ENCODE data around the gene SLC6A4. TPM values are rescaled to one million over a fixed set of nuclear protein-coding genes. Genes with fewer than 3 reads are reported as not detected.

Gene SLC6A4
- total RNA-seq, 1 donor from 2014 or later: 72.9 TPM

GRCh38 chr17:30239089-30239462, 3.6 kb upstream of the SLC6A4 start:
- peak; percentile 6 for ATAC-seq
- peaks cover 35% of the 10 kb centered on the region for H3K27me3 ChIP-seq
- no peak for DNase-seq
- no peak overlapping the region for H3K4me3 ChIP-seq
- no peaks in the 10 kb centered on the region for H3K36me3 ChIP-seq
- H3K27ac ChIP-seq: no peak overlapping the region
- intact Hi-C loops (cut with DNase I): no loop called here
- TF ChIP-seq CTCF (IDR thresholded peaks at IDR 0.05): no peak
- H3K4me1 ChIP-seq: peaks cover 23% of the 10 kb centered on the region
- no peaks in the 10 kb centered on the region for H3K9me3 ChIP-seq

- no peaks in the 10 kb centered on the region for H3K36me3 ChIP-seq
- peak; percentile 34 for ATAC-seq
- H3K9me3 ChIP-seq: no peaks in the 10 kb centered on the region
- DNase-seq: peak; percentile 72
- H3K27me3 ChIP-seq: peaks cover 35% of the 10 kb centered on the region
- intact Hi-C loops (cut with DNase I): no loop called here
- peak overlapping the region; percentile 4 for H3K27ac ChIP-seq
- peak overlapping the region; percentile 23 for H3K4me3 ChIP-seq
- peaks cover 23% of the 10 kb centered on the region for H3K4me1 ChIP-seq
- no peak for TF ChIP-seq CTCF (IDR thresholded peaks at IDR 0.05)
These were observed 3.0 kb upstream of the SLC6A4 start for GRCh38 chr17:30238387-30239088.

GRCh38 chr17:30238003-30238344, 2.5 kb upstream of the SLC6A4 start:
- DNase-seq: no peak
- H3K4me3 ChIP-seq: peak overlapping the region; percentile 23
- no peaks in the 10 kb centered on the region for H3K9me3 ChIP-seq
- H3K36me3 ChIP-seq: no peaks in the 10 kb centered on the region
- peak overlapping the region; percentile 4 for H3K27ac ChIP-seq
- no peak for ATAC-seq
- H3K27me3 ChIP-seq: peaks cover 35% of the 10 kb centered on the region
- peaks cover 23% of the 10 kb centered on the region for H3K4me1 ChIP-seq
- intact Hi-C loops (cut with DNase I): no loop called here
- no peak for TF ChIP-seq CTCF (IDR thresholded peaks at IDR 0.05)

- Histone ChIP-seq H3K36me3 (no peaks in the 10 kb centered on the region), H3K27me3 (peaks cover 35% of the 10 kb centered on the region), H3K4me3 (peak overlapping the region; percentile 23), H3K27ac (peak overlapping the region; percentile 4), H3K4me1 (peaks cover 23% of the 10 kb centered on the region), H3K9me3 (no peaks in the 10 kb centered on the region)
- no peak for DNase-seq
- TF ChIP-seq CTCF (IDR thresholded peaks at IDR 0.05): no peak
- ATAC-seq: peak; percentile 12
- intact Hi-C loops (cut with DNase I): no loop called here
These were observed 2.0 kb upstream of the SLC6A4 start for GRCh38 chr17:30237296-30238002.

GRCh38 chr17:30236766-30237165, 1.3 kb upstream of the SLC6A4 start:
- no peak overlapping the region for H3K27ac ChIP-seq
- peaks cover 35% of the 10 kb centered on the region for H3K27me3 ChIP-seq
- no peaks in the 10 kb centered on the region for H3K9me3 ChIP-seq
- no peaks in the 10 kb centered on the region for H3K36me3 ChIP-seq
- peak overlapping the region; percentile 42 for H3K4me3 ChIP-seq
- peak; percentile 83 for DNase-seq
- intact Hi-C loops (cut with DNase I): no loop called here
- peaks cover 23% of the 10 kb centered on the region for H3K4me1 ChIP-seq
- ATAC-seq: peak; percentile 79
- TF ChIP-seq CTCF (IDR thresholded peaks at IDR 0.05): peak; percentile 32
